Neural cell (in vitro differentiated cells): ENCODE data around the gene PRAMEF8.
"Not testable (repeated sequence)": the region's sequence is repeated elsewhere in the genome, so short reads cannot be mapped to it uniquely, and the experiment has no call there.

Experiments used
- CTCF ChIP-seq: fragments of 450-650 bp; IDR thresholded peaks from 2 replicates; pipeline ENCODE4 v1.5.1; 2014; ENCODE audit warnings: antibody characterized with exemption, mild to moderate bottlenecking, moderate library complexity; ENCODE audit not compliant: poor library complexity, severe bottlenecking
- EP300 ChIP-seq: fragments of 450-650 bp; conservative IDR thresholded peaks from 2 replicates; pipeline ENCODE4 v1.6.1; 2014; ENCODE audit warnings: antibody characterized with exemption, mild to moderate bottlenecking, moderate library complexity; ENCODE audit not compliant: poor library complexity, severe bottlenecking
- MXI1 ChIP-seq: fragments of 450-650 bp; conservative IDR thresholded peaks from 2 replicates; pipeline ENCODE4 v1.6.1; 2014; ENCODE audit warnings: antibody characterized with exemption, mild to moderate bottlenecking; ENCODE audit not compliant: poor library complexity, severe bottlenecking
- POLR2AphosphoS5 ChIP-seq: IDR thresholded peaks from 2 replicates; pipeline ENCODE4 v1.6.1; 2012

GRCh38 chr1:13237572-13237971 is 47.4 kb downstream of the PRAMEF8 start:
- not testable (repeated sequence) for TF ChIP-seq CTCF, MXI1, POLR2AphosphoS5, EP300
